Astrocyte of the hippocampus (primary cell): Measurements from ENCODE around the gene CEBPB.
"Not testable (repeated sequence)": the region's sequence is repeated elsewhere in the genome, so short reads cannot be mapped to it uniquely, and the experiment has no call there.

Source experiments
- DNase-seq: peaks from one replicate; pipeline ENCODE4 v3.0.0; 2011; ENCODE audit warnings: low read depth, low spot score

Gene CEBPB

GRCh38 chr20:50190251-50191064, at the start of gene CEBPB:
Gene CEBPB, plus strand, starts transcription at chr20:50190830. Its CDS starts 204 bp downstream, at chr20:50191034.
- peak; percentile 96 for DNase-seq

GRCh38 chr20:50141018-50141675, 49.5 kb upstream of the CEBPB start:
- no peak for DNase-seq

GRCh38 chr20:50141811-50142561, 48.6 kb upstream of the CEBPB start:
- no peak for DNase-seq

GRCh38 chr20:50142812-50143211, 47.8 kb upstream of the CEBPB start:
- no peak for DNase-seq

GRCh38 chr20:50144362-50144761, 46.3 kb upstream of the CEBPB start:
- peak; percentile 90 for DNase-seq

- DNase-seq: no peak
Observed at GRCh38 chr20:50145566-50145965, 45.1 kb upstream of the CEBPB start.

- DNase-seq: peak; percentile 39
Observed at GRCh38 chr20:50146214-50146613, 44.4 kb upstream of the CEBPB start.

GRCh38 chr20:50146732-50147662, 43.6 kb upstream of the CEBPB start:
- DNase-seq: peak; percentile 34

GRCh38 chr20:50149481-50150254, 41.0 kb upstream of the CEBPB start:
- no peak for DNase-seq

- DNase-seq: no peak
Observed at GRCh38 chr20:50151034-50151743, 39.4 kb upstream of the CEBPB start.

- DNase-seq: no peak
Observed at GRCh38 chr20:50152394-50153152, 38.1 kb upstream of the CEBPB start.

GRCh38 chr20:50153153-50153499, 37.5 kb upstream of the CEBPB start:
- DNase-seq: no peak

- DNase-seq: peak; percentile 98
Observed at GRCh38 chr20:50153500-50154377, 36.9 kb upstream of the CEBPB start, which contains the start of gene PEDS1. Gene PEDS1, minus strand, starts transcription at chr20:50153723. Its CDS starts 86 bp downstream, at chr20:50153637.

- not testable (repeated sequence) for DNase-seq
Observed at GRCh38 chr20:50161494-50161893, 29.1 kb upstream of the CEBPB start.

GRCh38 chr20:50163570-50164317, 26.9 kb upstream of the CEBPB start:
- no peak for DNase-seq

GRCh38 chr20:50165684-50166554, 24.7 kb upstream of the CEBPB start:
- DNase-seq: peak; percentile 99
